Mucosa of descending colon (tissue), 3 donors: ENCODE measurements around the gene TMEM53. TPM values are rescaled to one million over a fixed set of nuclear protein-coding genes. Genes with fewer than 3 reads are reported as not detected.

ENCODE experiments used
- ATAC-seq: fragments of 200-7000 bp; cut with Tn5 transposase; one replicate; pipeline ENCODE4 v1.9.1; 2020; ENCODE audit warnings: mild to moderate bottlenecking, moderate library complexity
- DNase-seq, 3 donors: peaks; one replicate each; pipeline ENCODE4 v3.0.0-alpha.2; 2020
- H3K36me3 ChIP-seq: fragments of 200-600 bp; one replicate; pipeline ENCODE4 v1.8.0; 2021; ENCODE audit warnings: low read depth, mild to moderate bottlenecking
- H3K4me1 ChIP-seq: fragments of 200-600 bp; one replicate; pipeline ENCODE4 v1.8.0; 2021; ENCODE audit warnings: low read depth, mild to moderate bottlenecking
- H3K4me3 ChIP-seq: fragments of 200-600 bp; one replicate; pipeline ENCODE4 v1.8.0; 2021; ENCODE audit warnings: mild to moderate bottlenecking
- H3K9me3 ChIP-seq: fragments of 200-600 bp; one replicate; pipeline ENCODE4 v1.8.0; 2021; ENCODE audit warnings: mild to moderate bottlenecking
- CTCF ChIP-seq: fragments of 200-600 bp; IDR thresholded peaks from one replicate; pipeline ENCODE4 v1.8.0; 2022; ENCODE audit warnings: antibody characterized with exemption, mild to moderate bottlenecking
- intact Hi-C, 2 donors: fragments of 100-400 bp; cut with DNase I in 1 of 2; cut with micrococcal nuclease in 1 of 2; formaldehyde crosslinking; loops; one replicate each; pipeline versions ENCODE4 v1.11.0 to v1.11.1; 2022; cut with DNase I, micrococcal nuclease
- total RNA-seq, 3 donors: library from RNA; stranded (reverse); fragmentation: NEBNext Ultra II Directional in 2 of 3; extraction: Animal tissue kit (Norgen Biotek cat#: 25700) in 2 of 3; gene quantifications; one replicate each; pipeline versions ENCODE4 v1.2.1 to v1.2.4, GENCODE V29; 2021 to 2023
- donor health status: DM: no; HTN: no; CAD: no; lungs with moderate emphysema.
- donor health status: DM: no; HTN: no; CAD: no.
- donor health status: DM: no; HTN: yes; CAD: no.

TMEM53 gene
- total RNA-seq, 3 donors from 2014 or later, result 19.3 to 46.0 (median 36.6) TPM

- Histone ChIP-seq H3K4me3 (no peak overlapping the region), H3K9me3 (no peaks in the 10 kb centered on the region), H3K4me1 (peaks cover 5% of the 10 kb centered on the region), H3K36me3 (no peaks in the 10 kb centered on the region)
- ATAC-seq (peak; percentile 29), DNase-seq (no peak)
- intact Hi-C loops, result no loop called here
- TF ChIP-seq CTCF, result no peak
Observed at GRCh38 chr1:44681905-44682882, 7.9 kb upstream of the TMEM53 start.

- intact Hi-C loops, result no loop called here
- ATAC-seq, result no peak
- peaks cover 2% of the 10 kb centered on the region for H3K36me3 ChIP-seq
- H3K9me3 ChIP-seq, result no peaks in the 10 kb centered on the region
- peaks cover 18% of the 10 kb centered on the region for H3K4me1 ChIP-seq
- H3K4me3 ChIP-seq, result no peak overlapping the region
- no peak for TF ChIP-seq CTCF
- no peak for DNase-seq
Observed at GRCh38 chr1:44679468-44679867, 5.2 kb upstream of the TMEM53 start.

GRCh38 chr1:44678626-44679025 is 4.3 kb upstream of the TMEM53 start:
- no peak overlapping the region for H3K4me3 ChIP-seq
- no peak for DNase-seq
- peaks cover 5% of the 10 kb centered on the region for H3K36me3 ChIP-seq
- no peaks in the 10 kb centered on the region for H3K9me3 ChIP-seq
- peaks cover 18% of the 10 kb centered on the region for H3K4me1 ChIP-seq
- intact Hi-C loops, result no loop called here
- ATAC-seq, result no peak
- TF ChIP-seq CTCF, result no peak

GRCh38 chr1:44678120-44678519 is 3.8 kb upstream of the TMEM53 start:
- ATAC-seq (no peak), DNase-seq (no peak)
- H3K4me1 ChIP-seq, result peaks cover 21% of the 10 kb centered on the region
- intact Hi-C loops, result no loop called here
- H3K4me3 ChIP-seq, result no peak overlapping the region
- H3K36me3 ChIP-seq, result peaks cover 5% of the 10 kb centered on the region
- no peak for TF ChIP-seq CTCF
- no peaks in the 10 kb centered on the region for H3K9me3 ChIP-seq

GRCh38 chr1:44677201-44677766 is 3.0 kb upstream of the TMEM53 start:
- Histone ChIP-seq H3K4me1 (peaks cover 26% of the 10 kb centered on the region), H3K36me3 (peaks cover 5% of the 10 kb centered on the region), H3K4me3 (no peak overlapping the region), H3K9me3 (no peaks in the 10 kb centered on the region)
- ATAC-seq, result no peak
- intact Hi-C loops, result no loop called here
- no peak for TF ChIP-seq CTCF
- no peak for DNase-seq
